CD14-positive monocyte (primary cell): ENCODE results near the gene KLHL12. TPM values are rescaled to one million over a fixed set of nuclear protein-coding genes. Genes with fewer than 3 reads are reported as not detected.

ENCODE experiments used
- DNase-seq, 3 donors: peaks; one replicate each; pipeline ENCODE4 v3.0.0-alpha.2; 2011 to 2022
- H2AFZ ChIP-seq: 2 replicates; pipeline ENCODE4 v1.6.0; 2012; ENCODE audit warnings: mild to moderate bottlenecking, low read depth, low read length, inconsistent platforms; ENCODE audit not compliant: insufficient read depth, poor library complexity, severe bottlenecking
- H3K27ac ChIP-seq, 2 donors: 1 replicate in 1 of 2; 2 replicates in 1 of 2; pipeline ENCODE4 v1.5.1; 2012 to 2013; ENCODE audit warnings: low read length in 2 of 2, control low read depth in 1 of 2, inconsistent platforms in 1 of 2, low read depth in 1 of 2, mild to moderate bottlenecking in 1 of 2
- H3K27me3 ChIP-seq, 2 donors: one replicate each; pipeline versions ENCODE4 v1.6.0 to v1.6.1; 2011 to 2013; ENCODE audit warnings: low read length in 2 of 2; ENCODE audit not compliant: control insufficient read depth in 2 of 2, insufficient read depth in 2 of 2
- H3K36me3 ChIP-seq, 2 donors: replicated peaks in 1 of 2; 1 replicate in 1 of 2; 2 replicates in 1 of 2; pipeline versions ENCODE4 v1.5.1 to v1.6.1; 2012 to 2013; ENCODE audit warnings: low read length in 2 of 2, control low read depth in 1 of 2, inconsistent platforms in 1 of 2, mild to moderate bottlenecking in 1 of 2; ENCODE audit not compliant: insufficient read depth in 2 of 2, control insufficient read depth in 1 of 2
- H3K4me1 ChIP-seq, 2 donors: 1 replicate in 1 of 2; 2 replicates in 1 of 2; pipeline versions ENCODE4 v1.5.1 to v1.6.1; 2012 to 2013; ENCODE audit warnings: low read length in 2 of 2, control low read depth in 1 of 2, inconsistent platforms in 1 of 2, mild to moderate bottlenecking in 1 of 2, moderate library complexity in 1 of 2; ENCODE audit not compliant: insufficient read depth in 2 of 2, control insufficient read depth in 1 of 2
- H3K4me2 ChIP-seq: replicated peaks from 2 replicates; pipeline ENCODE3; 2012; ENCODE audit warnings: low read length, moderate library complexity, mild to moderate bottlenecking; ENCODE audit not compliant: poor library complexity, severe bottlenecking; ENCODE audit errors: extremely low read depth
- H3K4me3 ChIP-seq, 3 experiments: fragments of 200-600 bp in 1 of 3; sonication (generic) in 1 of 3; replicated peaks in 1 of 3; 1 replicate in 2 of 3; 2 replicates in 1 of 3; pipeline ENCODE4 v1.5.1; 2011 to 2013; ENCODE audit warnings: low read length in 3 of 3, mild to moderate bottlenecking in 3 of 3, control low read depth in 2 of 3, low read depth in 2 of 3, inconsistent platforms in 1 of 3, moderate library complexity in 1 of 3
- H3K79me2 ChIP-seq: 2 replicates; pipeline ENCODE4 v1.6.0; 2012; ENCODE audit warnings: mild to moderate bottlenecking, control low read depth, inconsistent platforms, low read length, moderate library complexity; ENCODE audit not compliant: insufficient read depth
- H3K9ac ChIP-seq: 2 replicates; pipeline ENCODE4 v1.6.0; 2017; ENCODE audit warnings: low read length, mild to moderate bottlenecking; ENCODE audit not compliant: insufficient read depth, poor library complexity, severe bottlenecking
- H3K9me3 ChIP-seq, 2 donors: replicated peaks in 1 of 2; 1 replicate in 1 of 2; 2 replicates in 1 of 2; pipeline versions ENCODE4 v1.5.1 to v1.6.1; 2012 to 2013; ENCODE audit warnings: low read length in 2 of 2, control low read depth in 1 of 2; ENCODE audit not compliant: control insufficient read depth in 1 of 2, insufficient read depth in 1 of 2
- H4K20me1 ChIP-seq: 2 replicates; pipeline ENCODE4 v1.6.0; 2012; ENCODE audit warnings: mild to moderate bottlenecking, low read length, control low read depth, moderate library complexity; ENCODE audit not compliant: insufficient read depth
- H3K27ac Mint-ChIP-seq, 7 donors: one replicate each; pipeline ENCODE4 v1.8.0; 2020; ENCODE audit warnings: mild to moderate bottlenecking in 7 of 7, mixed read lengths in 7 of 7, moderate library complexity in 6 of 7, inconsistent platforms in 2 of 7
- H3K27me3 Mint-ChIP-seq, 3 donors: one replicate each; pipeline ENCODE4 v1.8.0; 2021 to 2022; ENCODE audit warnings: low read depth in 3 of 3, mild to moderate bottlenecking in 3 of 3, mixed read lengths in 3 of 3, moderate library complexity in 3 of 3, inconsistent platforms in 1 of 3
- H3K36me3 Mint-ChIP-seq, 2 donors: one replicate each; pipeline ENCODE4 v1.8.0; 2020; ENCODE audit warnings: mixed read lengths in 2 of 2, inconsistent platforms in 1 of 2, mild to moderate bottlenecking in 1 of 2
- H3K4me1 Mint-ChIP-seq: one replicate; pipeline ENCODE4 v1.8.0; 2020; ENCODE audit warnings: mild to moderate bottlenecking, mixed read lengths
- H3K4me3 Mint-ChIP-seq, 2 donors: one replicate each; pipeline ENCODE4 v1.8.0; 2020; ENCODE audit warnings: mild to moderate bottlenecking in 2 of 2, mixed read lengths in 2 of 2, moderate library complexity in 1 of 2
- H3K9me3 Mint-ChIP-seq, 7 donors: one replicate each; pipeline ENCODE4 v1.8.0; 2020 to 2022; ENCODE audit warnings: mixed read lengths in 7 of 7, mild to moderate bottlenecking in 6 of 7, moderate library complexity in 6 of 7, inconsistent platforms in 2 of 7
- WGBS: methylation state at CpG from one replicate; pipeline ENCODE4 v1.1.5; 2013; ENCODE audit warnings: missing lambda C conversion rate; ENCODE audit not compliant: insufficient coverage; 5-methylcytosine and 5-hydroxymethylcytosine counted together
- intact Hi-C, 2 donors: fragments of 100-400 bp; cut with micrococcal nuclease; formaldehyde crosslinking; loops; one replicate each; pipeline versions ENCODE4 v1.15.0 to v1.15.1; 2023
- polyA plus RNA-seq, 3 donors: library from polyadenylated mRNA; depleted of rRNA in 1 of 3; unstranded in 2 of 3; stranded (reverse) in 1 of 3; fragments of 300-500 nt in 2 of 3; fragments of >200 nt in 1 of 3; fragmentation: Illumina TruSeq in 2 of 3; gene quantifications; 1 replicate in 2 of 3; 2 replicates in 1 of 3; pipeline ENCODE4 v1.2.3, GENCODE V29; 2012 to 2021
- TF ChIP-seq, protein P1 (sequence below): fragments of 200-600 bp; IDR thresholded peaks from one replicate; pipeline ENCODE4 v1.8.0; 2022; ENCODE audit warnings: antibody characterized with exemption, mild to moderate bottlenecking

The KLHL12 gene
- polyA plus RNA-seq, 3 donors = 20.7 to 36.7 (median 21.9) TPM

DNA sequence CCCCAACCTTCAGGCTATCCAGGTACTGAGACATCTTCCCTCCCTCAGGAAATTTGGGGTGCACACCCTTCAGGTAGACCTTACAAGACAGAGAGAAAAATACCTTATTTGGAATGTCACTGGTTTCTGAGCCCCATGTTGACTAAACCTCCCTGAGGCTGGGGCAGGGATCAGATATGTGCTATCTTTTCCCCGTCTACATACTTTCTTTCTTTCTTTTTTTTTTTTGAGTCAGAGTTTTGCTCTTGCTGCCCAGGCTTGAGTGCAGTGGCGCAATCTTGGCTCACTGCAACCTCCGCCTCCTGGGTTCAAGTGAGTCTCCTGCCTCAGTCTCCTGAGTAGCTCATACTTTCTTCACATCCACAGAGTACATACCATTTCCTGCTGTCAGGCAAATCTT, 38.4 kb upstream of the KLHL12 start:
- no peak overlapping the region for H3K9ac ChIP-seq
- intact Hi-C loops = loop anchor here (5.0 kb wide), 2 partner anchors 38 to 158 kb away; partner anchors contain the start of genes KDM5B (in 1 of the 2) and KLHL12 (in 1 of the 2)

DNA sequence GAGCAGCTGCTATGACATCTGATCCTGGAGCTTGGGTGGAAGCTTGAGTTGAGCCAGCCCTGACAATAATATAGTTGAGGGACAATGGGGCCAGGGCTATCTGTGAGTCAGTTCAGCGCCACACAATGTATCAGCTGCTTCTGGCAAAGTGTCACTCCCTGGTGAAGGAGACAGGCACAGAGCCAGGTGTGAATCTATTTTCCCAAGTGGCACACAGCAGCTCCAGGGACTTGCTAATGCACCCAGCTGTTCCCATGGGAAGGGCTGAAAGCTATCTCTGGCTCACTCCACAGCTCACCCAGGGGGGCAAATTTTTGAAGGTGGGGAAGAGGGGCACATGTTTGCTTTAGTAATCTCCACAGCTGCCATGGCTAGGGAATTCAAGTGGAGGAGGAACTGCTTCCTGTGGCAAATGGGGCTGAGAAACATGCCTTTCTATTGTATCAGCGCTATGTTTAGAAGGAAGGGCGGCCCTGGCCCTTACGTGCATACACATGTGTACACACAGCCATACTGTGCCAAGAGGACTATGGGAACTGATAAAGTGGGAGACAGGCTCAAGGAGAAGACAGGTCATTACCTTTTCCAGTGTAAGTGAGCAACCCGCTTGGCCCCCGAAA, 37.9 kb upstream of the KLHL12 start:
- H3K9me3 Mint-ChIP-seq = no peaks in the 10 kb centered on the region
- intact Hi-C loops = loop anchor here (5.0 kb wide), 2 partner anchors 38 to 158 kb away; partner anchors contain the start of genes KDM5B (in 1 of the 2) and KLHL12 (in 1 of the 2)

More for the DNA sequence above, 38.4 kb upstream of the KLHL12 start:
- 81% methylated on average over 3 of the region's 3 CpGs for WGBS
- Histone ChIP-seq H3K4me1 (peaks cover 41 to 46% of the 10 kb centered on the region in 2 donors), H2AFZ (no peak overlapping the region), H4K20me1 (no peaks in the 10 kb centered on the region), H3K36me3 (peaks cover 32 to 42% of the 10 kb centered on the region in 2 donors), H3K4me2 (no peak overlapping the region), H3K4me3 (no peak overlapping the region), H3K9me3 (no peaks in the 10 kb centered on the region), H3K79me2 (peaks cover 8% of the 10 kb centered on the region), H3K27ac (no peak overlapping the region), H3K27me3 (no peaks in the 10 kb centered on the region)
- Mint-ChIP-seq H3K9me3 (no peaks in the 10 kb centered on the region), H3K36me3 (peaks cover 45 to 48% of the 10 kb centered on the region in 2 donors), H3K27ac (peak overlapping the region in 1 of 7 donors; percentile 80), H3K4me3 (peak overlapping the region in 1 of 2 donors; percentile 76), H3K4me1 (peaks cover 43% of the 10 kb centered on the region), H3K27me3 (no peaks in the 10 kb centered on the region)
- no peak for DNase-seq
- TF ChIP-seq, protein P1, sequence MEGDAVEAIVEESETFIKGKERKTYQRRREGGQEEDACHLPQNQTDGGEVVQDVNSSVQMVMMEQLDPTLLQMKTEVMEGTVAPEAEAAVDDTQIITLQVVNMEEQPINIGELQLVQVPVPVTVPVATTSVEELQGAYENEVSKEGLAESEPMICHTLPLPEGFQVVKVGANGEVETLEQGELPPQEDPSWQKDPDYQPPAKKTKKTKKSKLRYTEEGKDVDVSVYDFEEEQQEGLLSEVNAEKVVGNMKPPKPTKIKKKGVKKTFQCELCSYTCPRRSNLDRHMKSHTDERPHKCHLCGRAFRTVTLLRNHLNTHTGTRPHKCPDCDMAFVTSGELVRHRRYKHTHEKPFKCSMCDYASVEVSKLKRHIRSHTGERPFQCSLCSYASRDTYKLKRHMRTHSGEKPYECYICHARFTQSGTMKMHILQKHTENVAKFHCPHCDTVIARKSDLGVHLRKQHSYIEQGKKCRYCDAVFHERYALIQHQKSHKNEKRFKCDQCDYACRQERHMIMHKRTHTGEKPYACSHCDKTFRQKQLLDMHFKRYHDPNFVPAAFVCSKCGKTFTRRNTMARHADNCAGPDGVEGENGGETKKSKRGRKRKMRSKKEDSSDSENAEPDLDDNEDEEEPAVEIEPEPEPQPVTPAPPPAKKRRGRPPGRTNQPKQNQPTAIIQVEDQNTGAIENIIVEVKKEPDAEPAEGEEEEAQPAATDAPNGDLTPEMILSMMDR = no peak

More for the DNA sequence above, 37.9 kb upstream of the KLHL12 start:
- Histone ChIP-seq H4K20me1 (no peaks in the 10 kb centered on the region), H3K4me3 (no peak overlapping the region), H3K4me1 (peaks cover 36 to 41% of the 10 kb centered on the region in 2 donors), H2AFZ (no peak overlapping the region), H3K79me2 (peaks cover 8% of the 10 kb centered on the region), H3K27me3 (no peaks in the 10 kb centered on the region), H3K9ac (no peak overlapping the region), H3K9me3 (no peaks in the 10 kb centered on the region), H3K36me3 (peaks cover 32 to 42% of the 10 kb centered on the region in 2 donors), H3K4me2 (no peak overlapping the region), H3K27ac (no peak overlapping the region)
- WGBS = 100% methylated on average over 2 of the region's 6 CpGs
- peak overlapping the region in 2 of 7 donors; percentile 7 to 21 for H3K27ac Mint-ChIP-seq
- H3K4me3 Mint-ChIP-seq = peak overlapping the region in 1 of 2 donors; percentile 6
- DNase-seq = no peak
- TF ChIP-seq, protein P1 = no peak
- peaks cover 37% of the 10 kb centered on the region for H3K4me1 Mint-ChIP-seq
- no peaks in the 10 kb centered on the region for H3K27me3 Mint-ChIP-seq
- H3K36me3 Mint-ChIP-seq = peaks cover 45 to 48% of the 10 kb centered on the region in 2 donors
